GM12864 (cell line): Measurements from ENCODE around the gene SLC30A7.

Experiments
- DNase-seq: peaks from one replicate; pipeline ENCODE4 v3.0.0-alpha.2; 2011; ENCODE audit warnings: low read depth
- H3K4me3 ChIP-seq: 2 replicates; pipeline ENCODE4 v1.5.1; 2011; ENCODE audit warnings: mild to moderate bottlenecking, low read depth, low read length, control low read depth
- CTCF ChIP-seq: IDR thresholded peaks from 2 replicates; pipeline ENCODE4 v1.5.1; 2011; ENCODE audit warnings: low read depth, mild to moderate bottlenecking, moderate library complexity, low read length, control low read depth, inconsistent platforms; ENCODE audit errors: missing control alignments

The SLC30A7 gene

GRCh38 chr1:100982793-100983192 lies 86.9 kb downstream of the SLC30A7 start:
- no peak for DNase-seq
- no peak for TF ChIP-seq CTCF
- H3K4me3 ChIP-seq: no peak overlapping the region

- H3K4me3 ChIP-seq: no peak overlapping the region
- DNase-seq: no peak
- TF ChIP-seq CTCF: no peak
Observed at GRCh38 chr1:100988121-100988520, 92.2 kb downstream of the SLC30A7 start.

DNA sequence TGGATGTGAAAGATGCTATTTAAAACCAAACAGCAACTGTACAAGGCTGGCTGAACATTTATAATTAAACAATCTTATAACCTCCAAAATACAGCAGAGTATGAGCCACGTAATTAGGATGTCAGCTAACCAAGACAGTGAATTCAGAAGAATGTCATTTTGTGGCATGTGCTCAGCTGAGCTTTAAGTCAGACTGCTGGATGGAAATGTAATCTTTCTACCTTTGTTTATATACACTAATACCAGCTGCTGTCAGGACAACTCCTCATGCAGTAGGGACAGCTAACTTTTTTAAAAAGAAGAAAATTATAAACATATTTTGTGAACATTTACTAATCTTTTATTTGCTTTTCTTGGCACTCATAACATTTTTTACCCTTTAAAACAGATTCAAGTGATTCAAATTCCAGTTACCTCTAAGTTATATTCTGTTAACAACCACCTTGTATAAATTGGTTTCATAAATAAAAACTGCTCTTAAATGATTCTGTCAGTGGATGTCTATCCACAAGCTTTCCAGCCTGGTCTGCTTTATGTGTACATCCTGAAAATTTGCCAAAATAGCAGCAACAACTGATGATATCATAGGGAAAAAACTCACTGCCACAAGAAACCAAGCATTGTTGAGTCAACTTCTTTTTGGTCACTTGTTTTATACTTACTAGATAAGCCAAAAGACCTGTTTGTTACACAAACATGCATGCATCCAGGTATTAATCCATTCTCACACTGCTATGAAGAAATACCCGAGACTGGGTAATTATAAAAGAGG lies 93.6 kb downstream of the SLC30A7 start:
- TF ChIP-seq CTCF: no peak
- DNase-seq: no peak

DNA sequence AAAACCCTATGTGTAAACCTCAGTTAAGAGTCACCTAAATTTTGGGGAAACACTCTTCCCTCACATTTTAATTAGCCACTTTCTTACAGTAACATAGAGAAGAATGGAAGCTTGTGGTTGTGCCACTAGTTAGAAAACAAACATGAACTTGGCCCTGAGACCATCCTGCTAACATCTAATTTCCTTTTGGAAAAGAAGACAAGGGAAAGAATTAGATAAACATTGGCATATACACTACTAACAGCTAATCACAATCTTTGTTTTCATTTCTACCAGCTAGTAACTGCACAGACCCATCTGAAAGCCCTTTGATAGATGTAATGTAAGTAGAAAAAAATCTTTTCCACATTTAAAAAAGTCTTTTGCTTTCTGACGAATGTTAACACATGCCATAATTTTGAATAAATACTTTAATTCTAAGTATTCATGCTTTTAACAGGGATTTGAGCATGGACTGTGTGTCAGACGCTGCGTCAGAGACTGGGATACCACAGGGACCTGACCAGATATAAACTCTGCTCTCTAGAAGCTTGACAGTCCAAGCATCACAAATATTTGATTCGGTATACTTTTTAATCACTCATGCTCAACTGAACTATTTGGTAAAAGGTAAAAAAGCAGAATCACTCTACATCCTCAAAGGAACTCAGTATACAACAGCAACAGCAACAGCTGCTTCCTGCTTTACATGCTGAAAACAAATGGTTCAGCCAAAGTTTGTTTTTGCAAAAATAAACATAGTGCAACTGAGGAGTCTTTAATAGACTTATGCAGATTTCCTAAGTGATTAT lies 99.5 kb downstream of the SLC30A7 start:
- H3K4me3 ChIP-seq: no peak overlapping the region
- TF ChIP-seq CTCF: no peak
- no peak for DNase-seq

More for the DNA sequence above, 93.6 kb downstream of the SLC30A7 start:
- no peak overlapping the region for H3K4me3 ChIP-seq

GRCh38 chr1:100998426-100998825 lies 102.5 kb downstream of the SLC30A7 start:
- DNase-seq: no peak
- TF ChIP-seq CTCF: no peak
- H3K4me3 ChIP-seq: no peak overlapping the region

DNA sequence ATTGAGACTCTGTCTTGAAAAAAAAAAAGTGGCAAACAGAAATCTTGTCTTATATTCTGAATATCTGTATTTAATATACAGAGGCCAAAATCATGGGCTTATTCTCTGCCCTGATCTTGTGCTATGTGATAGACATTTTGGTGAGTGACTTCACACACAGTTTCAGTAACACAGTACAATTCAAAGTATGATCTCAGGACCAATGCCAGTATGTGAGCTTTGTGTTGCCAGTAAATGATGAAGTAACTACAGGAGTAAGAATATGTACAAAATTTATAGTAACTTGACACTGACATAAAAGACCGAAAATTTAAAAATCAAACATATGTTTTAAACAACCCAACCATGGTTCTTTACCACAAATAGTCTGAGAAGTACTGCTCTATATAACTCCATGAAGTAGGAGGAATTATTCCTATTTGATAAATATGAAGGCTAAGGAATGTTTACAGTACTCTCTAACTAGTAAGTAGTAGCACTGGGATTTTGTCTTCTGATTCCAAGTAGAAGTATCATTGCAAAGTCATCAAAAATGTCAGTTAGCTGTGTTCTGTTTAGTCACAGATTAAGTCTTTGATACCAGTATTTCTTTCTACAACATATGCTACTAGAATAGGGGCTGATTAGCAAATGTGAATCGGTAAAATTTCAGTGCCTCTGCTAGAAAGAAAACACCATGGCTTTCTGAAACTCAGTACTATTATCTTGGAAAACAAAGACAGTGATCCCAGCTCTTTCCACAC lies 104.4 kb downstream of the SLC30A7 start:
- DNase-seq: no peak
- H3K4me3 ChIP-seq: no peak overlapping the region
- TF ChIP-seq CTCF: no peak
